OCI-M2 (cell line): ENCODE data around the gene KLK15.

ENCODE experiments used
- DNase-seq: peaks from one replicate; lab custom pipeline; 2025; ENCODE audit not compliant: unreplicated experiment; lab: John Stamatoyannopoulos, UW

Gene KLK15

DNA sequence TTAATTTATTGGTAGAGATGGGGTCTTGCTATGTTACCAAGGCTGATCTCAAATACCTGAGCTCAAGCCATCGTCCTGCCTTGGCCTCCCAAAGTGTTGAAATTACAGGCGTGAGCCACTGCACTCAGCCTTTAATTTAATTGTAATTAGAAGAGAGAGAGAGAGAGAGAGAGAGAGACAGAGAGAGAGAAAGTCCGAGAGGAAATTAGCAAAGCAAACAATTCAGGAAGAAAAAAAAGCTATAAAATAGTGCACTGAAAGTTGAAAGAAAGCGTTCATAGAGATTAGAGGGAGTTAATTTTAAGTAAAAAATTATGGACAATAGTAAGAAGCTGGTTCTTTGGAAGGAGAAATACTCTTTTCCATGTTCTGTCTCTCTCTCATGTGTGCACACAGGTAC, 56.1 kb downstream of the KLK15 start:
- DNase-seq, result no peak

DNA sequence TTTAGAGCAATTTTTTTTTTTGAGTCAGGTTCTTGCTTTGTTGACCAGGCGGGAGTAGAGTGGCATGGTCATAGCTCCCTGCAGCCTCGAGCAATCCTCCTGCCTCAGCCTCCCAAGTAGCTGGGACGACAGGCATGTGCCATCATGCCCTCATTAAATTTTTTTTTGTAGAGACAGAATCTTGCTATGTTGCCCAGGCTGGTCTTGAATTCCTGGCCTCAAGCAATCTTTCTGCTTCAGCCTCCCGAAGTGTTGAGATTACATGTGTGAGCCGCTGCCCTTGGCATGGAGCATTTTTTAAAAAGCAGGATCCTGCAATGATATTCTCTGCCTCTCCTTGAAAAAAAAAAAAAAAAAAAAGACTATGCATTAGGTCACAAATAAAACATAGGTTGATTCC, 57.2 kb downstream of the KLK15 start:
- no peak for DNase-seq
